ENCODE data around the gene HSD17B8. TPM values are rescaled to one million over a fixed set of nuclear protein-coding genes. Genes with fewer than 3 reads are reported as not detected.

HSD17B8 gene
- total and polyA plus RNA-seq, 8 donors, result 8.0 to 29.9 (median 21.5) TPM; not detected in 1

DNA sequence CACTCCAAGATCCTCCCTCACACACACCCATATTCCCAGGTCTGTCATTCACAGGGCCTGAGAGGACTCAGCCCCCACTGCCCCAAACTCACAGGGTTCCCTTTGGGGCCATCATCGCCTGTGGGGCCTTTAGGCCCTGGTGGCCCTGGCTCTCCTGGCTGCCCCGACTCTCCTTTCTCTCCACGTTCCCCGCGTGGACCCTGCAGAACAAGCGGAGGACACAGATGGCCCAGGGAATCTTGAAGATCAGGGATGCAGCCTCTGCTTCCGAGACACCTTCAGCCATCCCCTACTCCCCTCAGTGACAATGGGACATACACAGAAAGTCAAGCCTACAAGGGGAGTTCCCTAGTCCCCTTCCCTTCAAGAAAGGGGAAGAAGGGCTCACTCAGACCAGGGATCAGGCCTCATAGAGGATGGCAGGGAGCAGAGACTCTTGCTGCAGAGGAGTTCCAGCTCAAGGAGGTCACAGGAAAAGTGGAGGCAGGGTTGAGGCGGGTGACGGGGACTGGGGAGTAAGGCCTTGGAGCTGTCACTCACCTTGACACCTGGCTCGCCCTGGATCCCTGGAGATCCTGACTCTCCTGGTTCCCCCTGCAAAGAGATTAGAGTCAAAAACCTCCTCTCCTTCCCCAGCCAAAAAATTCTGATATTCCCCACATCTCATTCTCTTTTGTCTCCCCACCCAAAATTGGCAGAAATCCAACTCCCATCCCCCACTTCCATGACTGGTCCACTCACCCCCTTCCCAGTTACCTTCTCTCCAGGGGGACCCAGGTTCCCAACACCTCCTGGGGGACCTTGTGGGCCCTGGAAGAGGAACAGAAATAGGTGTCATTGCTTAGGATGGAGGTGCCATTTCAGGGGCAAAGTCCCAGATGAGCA is 34.9 kb upstream of the HSD17B8 start:
- H3K36me3 ChIP-seq, result no peaks in the 10 kb centered on the region
- peaks cover 0 to 17% (median 6%) of the 10 kb centered on the region in 3 donors for H3K27me3 ChIP-seq
- DNase-seq, result no peak
- WGBS, 5 donors, result 92 to 95% (median 93%) methylated on average over 10 of the region's 10 CpGs
- intact Hi-C loops (cut with DNase I; ENCODE audit: low total_unique reads), result no loop called here
- H3K4me3 ChIP-seq, result no peak overlapping the region
- H3K27ac ChIP-seq, result no peak overlapping the region
- H3K9me3 ChIP-seq, result no peaks in the 10 kb centered on the region
- H3K4me1 ChIP-seq, result no peaks in the 10 kb centered on the region
- TF ChIP-seq EP300 (IDR thresholded peaks at IDR 0.05), result no peak
- no peak for TF ChIP-seq POLR2AphosphoS5 (IDR thresholded peaks at IDR 0.05)
- TF ChIP-seq POLR2A (IDR thresholded peaks at IDR 0.05), result no peak
- TF ChIP-seq, protein P1, sequence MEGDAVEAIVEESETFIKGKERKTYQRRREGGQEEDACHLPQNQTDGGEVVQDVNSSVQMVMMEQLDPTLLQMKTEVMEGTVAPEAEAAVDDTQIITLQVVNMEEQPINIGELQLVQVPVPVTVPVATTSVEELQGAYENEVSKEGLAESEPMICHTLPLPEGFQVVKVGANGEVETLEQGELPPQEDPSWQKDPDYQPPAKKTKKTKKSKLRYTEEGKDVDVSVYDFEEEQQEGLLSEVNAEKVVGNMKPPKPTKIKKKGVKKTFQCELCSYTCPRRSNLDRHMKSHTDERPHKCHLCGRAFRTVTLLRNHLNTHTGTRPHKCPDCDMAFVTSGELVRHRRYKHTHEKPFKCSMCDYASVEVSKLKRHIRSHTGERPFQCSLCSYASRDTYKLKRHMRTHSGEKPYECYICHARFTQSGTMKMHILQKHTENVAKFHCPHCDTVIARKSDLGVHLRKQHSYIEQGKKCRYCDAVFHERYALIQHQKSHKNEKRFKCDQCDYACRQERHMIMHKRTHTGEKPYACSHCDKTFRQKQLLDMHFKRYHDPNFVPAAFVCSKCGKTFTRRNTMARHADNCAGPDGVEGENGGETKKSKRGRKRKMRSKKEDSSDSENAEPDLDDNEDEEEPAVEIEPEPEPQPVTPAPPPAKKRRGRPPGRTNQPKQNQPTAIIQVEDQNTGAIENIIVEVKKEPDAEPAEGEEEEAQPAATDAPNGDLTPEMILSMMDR (IDR thresholded peaks at IDR 0.05), result no peak

DNA sequence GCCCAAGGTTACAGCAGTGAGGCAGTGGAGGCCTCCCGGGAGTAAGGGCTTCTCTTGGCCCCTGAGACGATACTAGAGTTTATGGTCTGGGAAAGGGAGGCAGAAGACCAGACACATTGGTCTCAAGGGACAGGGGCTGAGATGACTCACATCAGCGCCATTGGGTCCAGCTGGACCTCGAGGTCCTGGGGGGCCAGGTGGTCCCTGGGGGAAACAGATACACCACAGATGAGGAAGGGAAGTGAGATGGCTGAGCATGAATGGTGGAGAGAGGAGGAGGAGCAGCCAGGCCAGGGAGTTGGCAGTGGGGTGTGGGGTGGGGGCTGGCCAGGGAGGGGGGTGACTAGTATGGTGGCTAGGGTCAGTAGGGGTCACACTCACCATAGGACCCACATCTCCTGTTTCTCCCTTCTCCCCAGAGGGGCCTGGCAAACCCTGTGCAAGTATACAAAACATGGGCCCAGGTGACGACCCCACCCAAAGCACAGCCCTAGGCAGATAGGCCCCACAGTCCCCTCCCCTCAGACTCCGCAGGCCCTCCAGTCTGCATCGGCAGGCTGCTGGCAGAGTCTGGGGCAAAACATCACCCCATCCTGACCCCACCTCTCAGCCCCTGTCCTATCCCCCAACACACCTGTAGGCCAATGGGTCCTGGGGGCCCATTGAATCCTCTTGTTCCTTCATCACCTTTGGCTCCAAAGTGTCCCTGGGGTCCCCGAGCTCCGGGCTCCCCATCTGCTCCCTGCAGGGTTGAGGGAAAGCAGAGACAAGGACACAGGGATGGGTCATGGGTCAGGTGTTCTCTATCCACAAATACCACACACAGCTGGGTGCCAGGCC is 34.1 kb upstream of the HSD17B8 start:
- Histone ChIP-seq H3K27ac (no peak overlapping the region), H3K4me1 (no peaks in the 10 kb centered on the region), H3K9me3 (no peaks in the 10 kb centered on the region), H3K36me3 (no peaks in the 10 kb centered on the region), H3K27me3 (peaks cover 0 to 18% (median 6%) of the 10 kb centered on the region in 3 donors), H3K4me3 (no peak overlapping the region)
- no peak for DNase-seq
- intact Hi-C loops (cut with DNase I; ENCODE audit: low total_unique reads), result no loop called here
- WGBS, 5 donors, result 80 to 88% (median 86%) methylated on average over 7 to 9 of the region's 9 CpGs
- TF ChIP-seq POLR2AphosphoS5 (IDR thresholded peaks at IDR 0.05), result no peak
- TF ChIP-seq POLR2A (IDR thresholded peaks at IDR 0.05), result no peak
- TF ChIP-seq, protein P1 (IDR thresholded peaks at IDR 0.05), result no peak
- no peak for TF ChIP-seq EP300 (IDR thresholded peaks at IDR 0.05)

DNA sequence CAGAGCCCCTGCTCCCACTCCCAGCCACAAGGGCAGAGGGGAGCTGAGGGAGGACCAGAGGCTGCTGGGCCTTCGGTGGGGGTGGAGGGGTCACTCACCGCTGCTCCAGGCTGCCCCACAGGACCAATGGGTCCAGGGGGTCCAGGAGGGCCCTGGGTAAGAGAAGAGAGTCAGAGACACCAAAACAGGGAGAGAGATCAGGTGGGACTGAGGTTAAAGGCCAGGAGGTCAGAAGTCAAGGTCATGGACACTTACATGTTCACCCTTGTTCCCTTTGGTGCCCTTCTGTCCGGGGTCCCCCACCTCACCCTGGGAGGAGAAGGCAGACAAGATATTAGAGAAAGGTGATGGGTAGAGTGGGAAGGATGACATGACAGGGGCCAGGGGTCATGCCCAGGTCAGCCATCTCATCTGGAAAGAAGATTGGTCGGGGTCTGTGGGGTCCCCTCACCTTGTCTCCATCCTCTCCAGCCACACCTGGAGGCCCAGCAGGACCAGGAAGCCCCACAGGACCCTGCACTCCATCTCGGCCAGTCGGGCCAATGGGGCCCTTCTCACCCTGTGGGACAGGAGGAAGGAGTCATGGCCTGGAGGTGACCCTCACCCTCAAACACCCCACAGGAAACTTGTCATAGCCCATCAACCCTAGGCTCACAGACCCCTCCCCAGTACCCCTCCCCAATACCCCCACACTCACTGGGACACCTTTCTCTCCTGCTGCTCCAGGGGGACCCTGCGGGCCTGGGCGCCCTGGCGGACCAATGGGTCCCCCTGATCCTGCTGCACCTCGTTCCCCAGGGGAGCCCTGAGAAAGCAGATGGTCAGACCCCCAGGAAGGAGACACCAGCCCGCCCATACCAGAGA is 33.2 kb upstream of the HSD17B8 start:
- intact Hi-C loops (cut with DNase I; ENCODE audit: low total_unique reads), result no loop called here
- Histone ChIP-seq H3K36me3 (no peaks in the 10 kb centered on the region), H3K27me3 (peaks cover 0 to 18% (median 6%) of the 10 kb centered on the region in 3 donors), H3K4me3 (no peak overlapping the region), H3K27ac (no peak overlapping the region), H3K4me1 (no peaks in the 10 kb centered on the region), H3K9me3 (no peaks in the 10 kb centered on the region)
- TF ChIP-seq EP300 (IDR thresholded peaks at IDR 0.05), result no peak
- TF ChIP-seq, protein P1 (IDR thresholded peaks at IDR 0.05), result no peak
- TF ChIP-seq POLR2A (IDR thresholded peaks at IDR 0.05), result no peak
- TF ChIP-seq POLR2AphosphoS5 (IDR thresholded peaks at IDR 0.05), result no peak
- 76 to 89% (median 79%) methylated on average over 9 to 11 of the region's 11 CpGs for WGBS, 5 donors
- DNase-seq, result no peak
